Measurements from ENCODE around the gene PRRT1. TPM values are rescaled to one million over a fixed set of nuclear protein-coding genes. Genes with fewer than 3 reads are reported as not detected.

PRRT1 gene
- total RNA-seq, 1 experiment from 2014 or later: not detected

DNA sequence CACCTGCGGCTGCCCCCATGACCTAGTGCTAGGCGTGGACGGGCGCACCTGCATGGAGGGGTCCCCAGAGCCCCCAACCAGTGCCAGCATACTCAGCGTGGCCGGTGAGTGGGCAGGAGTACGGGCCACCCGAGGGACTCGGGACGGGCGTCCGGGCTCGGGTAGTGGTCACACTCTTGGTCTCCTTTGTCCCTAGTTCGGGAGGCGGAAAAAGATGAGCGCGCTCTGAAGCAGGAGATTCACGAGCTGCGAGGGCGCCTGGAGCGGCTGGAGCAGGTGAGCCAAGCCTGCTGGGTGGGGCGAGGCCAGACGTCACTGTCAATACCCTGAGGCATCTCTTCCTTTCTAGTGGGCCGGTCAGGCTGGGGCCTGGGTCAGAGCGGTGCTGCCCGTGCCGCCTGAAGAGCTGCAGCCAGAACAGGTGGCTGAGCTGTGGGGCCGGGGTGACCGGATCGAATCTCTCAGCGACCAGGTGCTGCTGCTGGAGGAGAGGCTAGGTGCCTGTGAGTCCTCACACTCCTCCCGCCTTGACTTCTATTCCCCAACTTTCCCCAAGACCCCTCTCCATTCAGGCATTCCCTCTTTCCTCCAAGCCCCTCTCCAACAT, 15.5 kb upstream of the PRRT1 start:
- no peak overlapping the region for H3K4me3 ChIP-seq (ENCODE audit: low read length)
- no peaks in the 10 kb centered on the region for H3K4me1 ChIP-seq (ENCODE audit: insufficient read depth, low read length)
- no peak for DNase-seq
- H2AFZ ChIP-seq (ENCODE audit: low read length): no peak overlapping the region
- no TSS peak for BruUV-seq (replicated peaks)
- H3K9me3 ChIP-seq (ENCODE audit: low read length): no peaks in the 10 kb centered on the region
- H3K9ac ChIP-seq (ENCODE audit: low read length): no peak overlapping the region
- H4K20me1 ChIP-seq (ENCODE audit: low read length): no peaks in the 10 kb centered on the region
- no peak for TF ChIP-seq EZH2phosphoT487 (IDR thresholded peaks at IDR 0.05; ENCODE audit: borderline replicate concordance, low read length)
- TF ChIP-seq CTCF (conservative IDR thresholded peaks at IDR 0.05; ENCODE audit: low read depth, low read length): no peak
- no peak for TF ChIP-seq EZH2 (IDR thresholded peaks at IDR 0.05; ENCODE audit: low read length, unreplicated experiment)
- H3K36me3 ChIP-seq (ENCODE audit: low read depth, low read length): peaks cover 16% of the 10 kb centered on the region; the same call in 1 of the 2 replicates
- intact Hi-C loops (cut with micrococcal nuclease): no loop called here
- no peaks in the 10 kb centered on the region for H3K27me3 ChIP-seq (ENCODE audit: low read length)
- H3F3A ChIP-seq (ENCODE audit: low read length, unreplicated experiment): no peaks in the 10 kb centered on the region
- H3K27ac ChIP-seq (ENCODE audit: low read length): no peak overlapping the region
- CTCF ChIA-PET: no interaction called here
- no peaks in the 10 kb centered on the region for H3K79me2 ChIP-seq (ENCODE audit: low read length)
- POLR2A ChIA-PET (ENCODE audit: unreplicated experiment): no interaction called here
- no peak overlapping the region for H3K4me2 ChIP-seq (ENCODE audit: low read length)
- H3K9me2 ChIP-seq (replicated peaks; ENCODE audit: low read length): no peaks in the 10 kb centered on the region
- no peak for ATAC-seq

DNA sequence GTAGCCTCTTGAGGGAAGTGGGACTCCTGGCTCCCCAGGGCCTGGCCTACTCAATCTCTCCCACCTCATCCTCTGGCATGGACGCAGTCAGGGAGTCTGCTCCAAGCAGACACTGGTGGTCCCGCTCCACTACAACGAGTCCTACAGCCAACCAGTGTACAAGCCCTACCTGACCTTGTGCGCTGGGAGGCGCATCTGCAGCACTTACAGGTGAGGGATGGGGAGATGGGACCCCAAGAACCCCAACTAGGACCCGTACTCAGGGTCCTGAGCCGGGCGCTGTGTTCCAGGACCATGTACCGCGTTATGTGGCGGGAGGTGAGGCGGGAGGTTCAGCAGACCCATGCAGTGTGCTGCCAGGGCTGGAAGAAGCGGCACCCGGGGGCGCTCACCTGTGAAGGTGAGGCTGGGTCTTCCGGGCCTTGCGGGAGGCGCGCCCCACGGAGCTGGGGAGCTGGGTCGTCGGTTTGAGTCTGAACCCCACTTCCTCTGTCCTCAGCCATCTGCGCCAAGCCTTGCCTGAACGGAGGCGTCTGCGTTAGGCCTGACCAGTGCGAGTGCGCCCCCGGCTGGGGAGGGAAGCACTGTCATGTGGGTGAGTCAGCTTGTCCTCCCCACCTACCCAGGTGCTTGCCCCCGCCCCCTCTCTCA, 14.8 kb upstream of the PRRT1 start:
- H3K9me3 ChIP-seq (ENCODE audit: low read length): no peaks in the 10 kb centered on the region
- BruUV-seq (replicated peaks): no TSS peak
- DNase-seq (no peak), ATAC-seq (no peak)
- ChIA-PET POLR2A (ENCODE audit: unreplicated experiment) (no interaction called here), CTCF (no interaction called here)
- H3K9ac ChIP-seq (ENCODE audit: low read length): no peak overlapping the region
- H2AFZ ChIP-seq (ENCODE audit: low read length): no peak overlapping the region
- intact Hi-C loops (cut with micrococcal nuclease): no loop called here
- no peaks in the 10 kb centered on the region for H3K9me2 ChIP-seq (replicated peaks; ENCODE audit: low read length)
- H3K79me2 ChIP-seq (ENCODE audit: low read length): no peaks in the 10 kb centered on the region
- H3F3A ChIP-seq (ENCODE audit: low read length, unreplicated experiment): no peaks in the 10 kb centered on the region
- TF ChIP-seq CTCF (conservative IDR thresholded peaks at IDR 0.05; ENCODE audit: low read depth, low read length) (no peak), EZH2 (IDR thresholded peaks at IDR 0.05; ENCODE audit: low read length, unreplicated experiment) (no peak), EZH2phosphoT487 (IDR thresholded peaks at IDR 0.05; ENCODE audit: borderline replicate concordance, low read length) (no peak)
- no peak overlapping the region for H3K27ac ChIP-seq (ENCODE audit: low read length)
- no peaks in the 10 kb centered on the region for H4K20me1 ChIP-seq (ENCODE audit: low read length)
- H3K4me2 ChIP-seq (ENCODE audit: low read length): no peak overlapping the region
- no peaks in the 10 kb centered on the region for H3K27me3 ChIP-seq (ENCODE audit: low read length)
- H3K36me3 ChIP-seq (ENCODE audit: low read depth, low read length): peaks cover 16% of the 10 kb centered on the region; the same call in 1 of the 2 replicates
- no peaks in the 10 kb centered on the region for H3K4me1 ChIP-seq (ENCODE audit: insufficient read depth, low read length)
- no peak overlapping the region for H3K4me3 ChIP-seq (ENCODE audit: low read length)

DNA sequence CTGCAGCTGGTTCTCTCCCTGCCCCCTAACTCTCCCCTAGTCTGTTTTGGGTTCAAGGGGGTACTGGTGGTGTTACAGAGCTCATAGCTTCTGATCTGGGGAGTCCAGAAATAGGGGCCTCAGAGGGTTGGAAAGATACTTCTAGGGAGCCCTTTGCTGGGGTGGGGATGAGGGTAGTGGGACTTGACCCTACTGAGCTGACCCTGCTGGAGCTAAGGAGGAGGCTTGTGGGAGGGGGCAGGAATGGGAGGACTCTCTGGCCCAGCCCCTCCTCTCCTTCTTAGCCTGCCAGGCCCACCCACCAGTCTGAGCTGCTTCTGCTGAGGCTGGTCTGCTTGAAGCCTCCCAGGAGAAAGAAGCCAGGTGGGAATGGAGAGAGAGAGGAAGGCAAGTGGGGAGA, 12.6 kb upstream of the PRRT1 start, which contains the start of gene EGFL8:
TSS of gene EGFL8 (plus strand) at position 301 of the 400 bp plus-strand sequence. CDS start 1,571 bp downstream, outside the sequence.
- Histone ChIP-seq H3K27ac (ENCODE audit: low read length) (no peak within 1 kb of the TSS), H3K79me2 (ENCODE audit: low read length) (no peaks in the 10 kb centered on the region), H3K4me2 (ENCODE audit: low read length) (no peak within 1 kb of the TSS), H3F3A (ENCODE audit: low read length, unreplicated experiment) (no peaks in the 10 kb centered on the region), H4K20me1 (ENCODE audit: low read length) (no peaks in the 10 kb centered on the region), H2AFZ (ENCODE audit: low read length) (no peak within 1 kb of the TSS), H3K36me3 (ENCODE audit: low read depth, low read length) (peaks cover 14% of the 10 kb centered on the region; the same call in 1 of the 2 replicates), H3K4me3 (ENCODE audit: low read length) (no peak within 1 kb of the TSS), H3K9ac (ENCODE audit: low read length) (no peak within 1 kb of the TSS), H3K9me3 (ENCODE audit: low read length) (no peaks in the 10 kb centered on the region), H3K9me2 (replicated peaks; ENCODE audit: low read length) (no peaks in the 10 kb centered on the region), H3K4me1 (ENCODE audit: insufficient read depth, low read length) (no peaks in the 10 kb centered on the region), H3K27me3 (ENCODE audit: low read length) (no peaks in the 10 kb centered on the region)
- intact Hi-C loops (cut with micrococcal nuclease): no loop called here
- POLR2A ChIA-PET (ENCODE audit: unreplicated experiment): no interaction called here
- no peak for ATAC-seq
- no peak for DNase-seq
- no TSS peak for BruUV-seq (replicated peaks)
- CTCF ChIA-PET: no interaction called here
- TF ChIP-seq CTCF (conservative IDR thresholded peaks at IDR 0.05; ENCODE audit: low read depth, low read length) (no peak), EZH2phosphoT487 (IDR thresholded peaks at IDR 0.05; ENCODE audit: borderline replicate concordance, low read length) (no peak), EZH2 (IDR thresholded peaks at IDR 0.05; ENCODE audit: low read length, unreplicated experiment) (no peak)

Measured in PC-3 (cell line).